ELF-1 (cell line): ENCODE results near the gene BRI3.
"Not testable (repeated sequence)": the region's sequence is repeated elsewhere in the genome, so short reads cannot be mapped to it uniquely, and the experiment has no call there.

Experiments used
- DNase-seq: peaks from one replicate; pipeline ENCODE4 v3.0.0-alpha.2; 2016; ENCODE audit warnings: low read depth, low spot score

BRI3 gene

GRCh38 chr7:98312201-98312600 is 30.7 kb downstream of the BRI3 start:
- DNase-seq, result no peak

GRCh38 chr7:98314469-98314868 is 33.0 kb downstream of the BRI3 start:
- no peak for DNase-seq

GRCh38 chr7:98315318-98315993 is 34.0 kb downstream of the BRI3 start:
- DNase-seq, result no peak

- DNase-seq, result not testable (repeated sequence)
Observed at GRCh38 chr7:98315994-98316527, 34.6 kb downstream of the BRI3 start.

- no peak for DNase-seq
Observed at GRCh38 chr7:98317366-98318040, 36.0 kb downstream of the BRI3 start.

- DNase-seq, result no peak
Observed at GRCh38 chr7:98319176-98319575, 37.7 kb downstream of the BRI3 start.

- DNase-seq, result no peak
Observed at GRCh38 chr7:98321301-98321700, 39.8 kb downstream of the BRI3 start.

- no peak for DNase-seq
Observed at GRCh38 chr7:98322331-98323270, 41.1 kb downstream of the BRI3 start.

GRCh38 chr7:98323597-98324322 is 42.3 kb downstream of the BRI3 start:
- peak; percentile 79 for DNase-seq

GRCh38 chr7:98324782-98325181 is 43.3 kb downstream of the BRI3 start:
- DNase-seq, result no peak

- no peak for DNase-seq
Observed at GRCh38 chr7:98329100-98329790, 47.8 kb downstream of the BRI3 start.

- DNase-seq, result peak; percentile 75
Observed at GRCh38 chr7:98329791-98330373, 48.4 kb downstream of the BRI3 start.

GRCh38 chr7:98330926-98331529 is 49.5 kb downstream of the BRI3 start:
- DNase-seq, result no peak

- DNase-seq, result no peak
Observed at GRCh38 chr7:98334081-98334480, 52.6 kb downstream of the BRI3 start.

GRCh38 chr7:98335411-98335977 is 54.0 kb downstream of the BRI3 start:
- no peak for DNase-seq

GRCh38 chr7:98338441-98338840 is 57.0 kb downstream of the BRI3 start:
- DNase-seq, result no peak

- DNase-seq, result no peak
Observed at GRCh38 chr7:98339043-98339442, 57.6 kb downstream of the BRI3 start.

- no peak for DNase-seq
Observed at GRCh38 chr7:98341106-98341505, 59.6 kb downstream of the BRI3 start.
